PC-9 (cell line): ENCODE measurements around the gene CDHR4.

Experiments
- CTCF ChIP-seq: fragments of 200-600 bp; sonication (generic); conservative IDR thresholded peaks from 2 replicates; pipeline ENCODE4 v1.6.1; 2017; ENCODE audit warnings: mixed run types, antibody characterized with exemption, mild to moderate bottlenecking, moderate library complexity
- EZH2 ChIP-seq: fragments of 200-600 bp; sonication (generic); IDR thresholded peaks from 2 replicates; pipeline ENCODE4 v1.8.0; 2017; ENCODE audit warnings: antibody characterized with exemption, low read depth

- TF ChIP-seq EZH2, result no peak
- no peak for TF ChIP-seq CTCF
These were observed 12.6 kb downstream of the CDHR4 start for GRCh38 chr3:49787182-49787464.
